GM12892 (cell line): ENCODE results near the gene NID1.

Experiments used
- POLR2A ChIP-seq: IDR thresholded peaks from 2 replicates; pipeline ENCODE4 v1.6.1; 2011; ENCODE audit warnings: low read depth, low read length, control low read depth
- POLR2AphosphoS5 ChIP-seq: IDR thresholded peaks from 2 replicates; pipeline ENCODE4 v1.6.1; 2011; ENCODE audit warnings: low read depth, low read length, control low read depth

DNA sequence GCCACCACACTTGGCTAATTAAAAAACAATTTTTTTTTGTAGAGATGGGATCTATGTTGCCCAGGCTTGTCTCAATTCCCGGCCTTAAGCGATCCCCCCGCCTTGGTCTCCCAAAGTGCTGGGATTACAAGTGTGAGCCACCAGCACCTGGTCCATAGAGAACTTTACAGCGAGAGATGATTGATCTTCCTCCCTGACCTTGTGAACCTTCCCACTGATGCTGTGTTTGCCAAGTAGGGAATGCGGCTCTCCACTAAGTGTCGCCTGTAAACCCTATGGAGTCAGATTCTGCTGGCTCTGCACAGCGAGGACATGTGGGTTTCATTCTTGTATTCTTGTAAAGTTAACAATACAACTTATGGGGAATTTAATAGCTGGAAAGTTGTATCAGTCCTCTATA lies 116.9 kb downstream of the NID1 start:
- TF ChIP-seq POLR2A = no peak
- no peak for TF ChIP-seq POLR2AphosphoS5
